ENCODE measurements around the gene AMZ1. TPM values are rescaled to one million over a fixed set of nuclear protein-coding genes. Genes with fewer than 3 reads are reported as not detected.

Gene AMZ1
- total RNA-seq, 2 donors from 2014 or later: not detected

DNA sequence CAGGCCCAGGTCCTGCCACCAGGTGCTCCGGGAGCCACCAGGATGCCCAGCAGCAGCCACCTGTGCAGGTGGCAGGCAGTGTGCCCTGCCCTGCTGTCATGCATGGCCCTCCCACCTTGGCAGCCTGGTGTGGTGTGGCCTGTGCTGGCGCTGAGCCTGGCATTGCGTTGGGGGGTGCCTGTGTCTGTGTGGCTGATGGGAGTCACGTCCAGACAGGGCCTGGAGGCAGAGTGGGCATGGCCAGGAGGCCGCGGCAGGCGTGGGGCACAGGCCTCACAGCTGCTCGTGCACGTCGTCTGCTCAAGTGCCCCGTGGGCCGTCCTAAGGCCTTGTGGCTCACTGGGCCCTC is 47.5 kb upstream of the AMZ1 start:
- DNase-seq: peak; percentile 48 to 67 (median 64)
- TF ChIP-seq POLR2A (IDR thresholded peaks at IDR 0.05) (no peak), CTCF (IDR thresholded peaks at IDR 0.05) (no peak)
- no peaks in the 10 kb centered on the region for H3K27me3 ChIP-seq
- intact Hi-C loops (cut with DNase I): no loop called here
- peaks cover 64% of the 10 kb centered on the region for H3K4me1 ChIP-seq
- H3K4me3 ChIP-seq: no peak overlapping the region
- no peaks in the 10 kb centered on the region for H3K36me3 ChIP-seq (replicated peaks in 1 of 2; ENCODE audit: insufficient read depth in 1 of 2, low read depth in 2 of 2)
- WGBS, 2 donors: 53% methylated on average over 12 of the region's 12 CpGs; no CpG with 5 or more reads in 1 of the 2 donors
- H3K9me3 ChIP-seq: no peaks in the 10 kb centered on the region
- ATAC-seq: peak; percentile 19
- peak overlapping the region in 3 of 4 donors; percentile 79 to 88 (median 83) for H3K27ac ChIP-seq

DNA sequence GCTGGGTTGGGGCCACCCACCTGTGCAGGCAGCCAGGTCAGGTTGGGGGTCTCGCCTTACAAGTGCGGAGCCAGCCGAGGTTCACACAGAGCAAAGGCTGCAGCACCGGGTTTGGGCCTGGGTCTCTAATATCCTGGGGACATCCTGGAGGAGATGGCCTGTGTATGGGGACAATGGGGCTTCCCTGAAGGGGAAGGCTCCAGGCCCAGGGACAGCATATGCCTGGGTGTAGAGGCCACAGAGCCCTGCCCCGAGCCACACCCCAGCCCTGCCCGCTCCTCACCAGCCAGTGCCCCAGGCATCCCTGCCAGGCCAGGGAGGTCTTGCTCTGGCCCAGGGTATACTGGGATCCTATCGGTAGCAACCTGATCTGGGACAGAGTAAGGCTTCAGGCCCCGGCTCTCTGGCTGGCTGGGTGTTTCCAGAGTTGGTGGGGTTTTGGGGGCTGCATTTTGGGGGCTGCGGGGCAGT is 47.1 kb upstream of the AMZ1 start:
- no peaks in the 10 kb centered on the region for H3K27me3 ChIP-seq
- H3K4me1 ChIP-seq: peaks cover 61% of the 10 kb centered on the region
- TF ChIP-seq CTCF (IDR thresholded peaks at IDR 0.05) (no peak), POLR2A (IDR thresholded peaks at IDR 0.05) (no peak)
- H3K9me3 ChIP-seq: no peaks in the 10 kb centered on the region
- no peak overlapping the region for H3K4me3 ChIP-seq
- intact Hi-C loops (cut with DNase I): no loop called here
- 75% methylated on average over 9 of the region's 9 CpGs; no CpG with 5 or more reads in 1 of the 2 donors for WGBS, 2 donors
- DNase-seq (no peak), ATAC-seq (no peak)
- H3K27ac ChIP-seq: peak overlapping the region; percentile 60 to 88 (median 81)
- no peaks in the 10 kb centered on the region for H3K36me3 ChIP-seq (replicated peaks in 1 of 2; ENCODE audit: insufficient read depth in 1 of 2, low read depth in 2 of 2)

GRCh38 chr7:2641406-2642393 is 46.3 kb upstream of the AMZ1 start:
- 53 to 75% methylated on average over 7 to 39 of the region's 39 CpGs for WGBS, 2 donors

DNA sequence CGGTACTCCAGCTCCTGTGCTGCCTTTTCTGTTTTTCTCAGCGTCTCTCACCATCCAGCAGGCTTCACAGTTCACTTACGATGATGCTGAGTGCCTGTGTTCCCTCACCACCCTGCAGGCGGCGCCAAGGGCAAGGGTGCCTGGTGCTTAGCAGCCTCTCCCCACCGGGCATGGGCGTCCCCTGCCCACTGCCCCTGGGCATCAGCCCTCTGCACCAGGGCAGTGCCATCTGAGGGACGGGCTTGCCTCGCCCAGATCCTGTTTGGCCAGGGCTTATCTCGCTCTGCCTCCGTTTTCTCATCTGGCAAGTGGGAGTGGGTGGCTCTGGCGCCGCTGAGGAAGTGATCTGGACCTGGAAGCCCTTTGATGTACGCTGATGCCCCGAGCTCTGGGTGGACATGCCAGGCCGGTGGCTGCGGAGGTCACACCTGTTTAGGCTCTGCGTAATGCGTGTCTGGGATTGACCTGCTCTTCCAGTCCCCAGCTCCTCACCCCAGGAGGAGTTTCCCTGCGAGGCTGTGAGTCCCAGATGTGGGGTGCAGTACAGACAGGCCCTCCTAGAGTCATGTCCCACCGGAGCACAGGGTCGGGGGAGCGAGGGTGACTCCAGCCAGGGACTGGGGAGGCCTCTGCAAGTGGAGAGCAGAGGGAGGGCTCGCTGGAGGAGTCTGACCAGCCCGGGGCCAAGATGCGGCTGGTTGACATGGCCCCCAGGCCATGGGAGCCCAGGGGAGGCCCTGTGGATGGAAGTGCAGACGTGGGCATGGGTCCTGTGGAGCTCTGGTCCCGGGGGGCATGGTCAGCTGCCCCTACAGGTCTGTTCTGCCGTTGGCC is 44.4 kb upstream of the AMZ1 start:
- peaks cover 41% of the 10 kb centered on the region for H3K4me1 ChIP-seq
- 74 to 83% methylated on average over 8 to 27 of the region's 29 CpGs for WGBS, 2 donors
- intact Hi-C loops (cut with DNase I): no loop called here
- H3K4me3 ChIP-seq: no peak overlapping the region
- H3K27me3 ChIP-seq: no peaks in the 10 kb centered on the region
- DNase-seq: no peak
- TF ChIP-seq POLR2A (IDR thresholded peaks at IDR 0.05) (no peak), CTCF (IDR thresholded peaks at IDR 0.05) (no peak)
- H3K9me3 ChIP-seq: no peaks in the 10 kb centered on the region
- ATAC-seq: no peak
- H3K27ac ChIP-seq: no peak overlapping the region
- no peaks in the 10 kb centered on the region for H3K36me3 ChIP-seq (replicated peaks in 1 of 2; ENCODE audit: insufficient read depth in 1 of 2, low read depth in 2 of 2)

More at GRCh38 chr7:2641406-2642393, 46.3 kb upstream of the AMZ1 start:
- peak in 1 of 7 experiments; percentile 2 for TF ChIP-seq CTCF (IDR thresholded peaks at IDR 0.05)
- peak in 1 of 3 donors; percentile 32 for TF ChIP-seq POLR2A (IDR thresholded peaks at IDR 0.05)
- Histone ChIP-seq H3K4me1 (peaks cover 53% of the 10 kb centered on the region), H3K9me3 (no peaks in the 10 kb centered on the region), H3K27ac (peak overlapping the region; percentile 60 to 88 (median 81)), H3K4me3 (no peak overlapping the region), H3K27me3 (no peaks in the 10 kb centered on the region), H3K36me3 (replicated peaks in 1 of 2; ENCODE audit: insufficient read depth in 1 of 2, low read depth in 2 of 2) (no peaks in the 10 kb centered on the region)
- ATAC-seq (peak; percentile 85), DNase-seq (peak; percentile 78 to 89 (median 86))
- intact Hi-C loops (cut with DNase I): no loop called here

All from body of pancreas (tissue), 4 donors.